ENCODE results near the gene PDGFRB. TPM values are rescaled to one million over a fixed set of nuclear protein-coding genes. Genes with fewer than 3 reads are reported as not detected.

The PDGFRB gene
- total and polyA plus RNA-seq, 2 of the 8 experiments (the other 6 are each of a cell fraction or from before 2014, with no cell fraction given) = 4.2 to 13.7 TPM

DNA sequence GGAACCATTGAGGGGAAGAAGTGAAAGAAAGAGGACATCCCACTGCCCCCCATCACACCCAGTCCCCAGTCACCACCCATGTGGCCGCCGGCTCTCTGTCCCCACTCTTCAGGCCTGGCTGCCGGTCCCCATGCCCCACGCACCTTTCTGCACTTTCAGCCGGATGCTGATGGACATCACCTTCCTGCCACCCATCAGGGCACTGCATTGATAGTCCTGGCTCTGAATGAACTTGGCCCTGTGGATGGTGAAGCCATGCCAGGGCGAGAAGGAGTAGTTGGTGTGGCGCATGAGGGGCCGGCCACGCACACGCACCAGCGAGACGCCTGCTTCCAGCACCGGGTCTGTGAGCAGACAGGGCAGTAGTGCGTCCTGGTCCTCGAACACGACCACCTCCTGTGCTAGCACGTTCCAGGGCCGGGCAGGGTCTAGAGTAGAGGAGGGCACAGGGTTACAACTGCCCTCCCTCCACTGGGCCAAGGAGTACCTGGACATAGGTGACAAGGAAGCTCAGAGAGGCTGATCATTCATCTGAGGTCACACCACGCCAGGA, 75.7 kb downstream of the PDGFRB start:
- H3K4me1 ChIP-seq (replicated peaks in 1 of 4; ENCODE audit: control insufficient read depth in 3 of 4, insufficient read depth in 4 of 4, low read length in 3 of 4) = peaks cover 0 to 6% (median 1%) of the 10 kb centered on the region in 4 experiments; a peak in 5 of 7 replicates
- H3K36me3 ChIP-seq (ENCODE audit: control insufficient read depth in 2 of 4, insufficient read depth in 4 of 4, low read length in 3 of 4) = no peaks in the 10 kb centered on the region
- H3K4me3 ChIP-seq (ENCODE audit: extremely low read depth in 1 of 4, insufficient read depth in 2 of 4, low read depth in 3 of 4, low read length in 4 of 4) = no peak overlapping the region
- no peak overlapping the region for H2BK5ac ChIP-seq (ENCODE audit: low read depth, low read length)
- no peak overlapping the region for H3K4ac ChIP-seq (replicated peaks; ENCODE audit: insufficient read length, low read depth, low read length)
- no peak overlapping the region for H4K91ac ChIP-seq (replicated peaks; ENCODE audit: insufficient read length, low read length)
- H2BK20ac ChIP-seq (ENCODE audit: low read length) = no peak overlapping the region
- no peak overlapping the region for H2BK120ac ChIP-seq (replicated peaks; ENCODE audit: low read depth, low read length)
- no peak overlapping the region for H4K8ac ChIP-seq (ENCODE audit: extremely low read depth, insufficient read depth, low read length)
- H3K23ac ChIP-seq (ENCODE audit: insufficient read length) = no peak overlapping the region
- H3K18ac ChIP-seq (ENCODE audit: extremely low read depth, low read length) = no peak overlapping the region
- no peaks in the 10 kb centered on the region for H3K79me2 ChIP-seq (ENCODE audit: control insufficient read depth in 1 of 2, insufficient read depth in 2 of 2, low read length in 2 of 2)
- H4K20me1 ChIP-seq (replicated peaks in 1 of 2; ENCODE audit: control insufficient read depth in 1 of 2, insufficient read depth in 2 of 2, low read length in 2 of 2) = no peaks in the 10 kb centered on the region
- no peak overlapping the region for H2AFZ ChIP-seq (ENCODE audit: low read length)
- no peak for DNase-seq (ENCODE audit: low read depth in 1 of 2, low spot score in 2 of 2)
- WGBS, 2 experiments (ENCODE audit: extremely low coverage in 1 of 2, insufficient coverage in 1 of 2, insufficient read length in 1 of 2, insufficient replicate concordance in 2 of 2, low coverage in 1 of 2, low lambda C conversion rate in 2 of 2, missing lambda C conversion rate in 1 of 2) = 94% methylated on average over 19 of the region's 19 CpGs; no CpG with 5 or more reads in 1 of the 2 experiments
- H2AK5ac ChIP-seq (ENCODE audit: low read depth, low read length) = no peak overlapping the region
- no peaks in the 10 kb centered on the region for H3K27me3 ChIP-seq (replicated peaks in 1 of 4; ENCODE audit: control insufficient read depth in 3 of 4, extremely low read depth in 1 of 4, insufficient read depth in 3 of 4, low read length in 3 of 4)
- H3K9me3 ChIP-seq (ENCODE audit: insufficient read depth in 2 of 2, low read depth in 1 of 2, low read length in 1 of 2) = no peaks in the 10 kb centered on the region
- H3K27ac ChIP-seq (ENCODE audit: low read depth, low read length) = no peak overlapping the region
- H3K56ac ChIP-seq (replicated peaks; ENCODE audit: insufficient read length, low read depth, low read length) = no peak overlapping the region
- no peak for TF ChIP-seq YY1 (IDR thresholded peaks at IDR 0.05; ENCODE audit: low read depth, low read length)
- no peak for TF ChIP-seq TBP (IDR thresholded peaks at IDR 0.05; ENCODE audit: low read depth, low read length)
- TF ChIP-seq POLR2AphosphoS5 (IDR thresholded peaks at IDR 0.05; ENCODE audit: low read depth, low read length) = no peak
- ChIA-PET POLR2A (ENCODE audit: partially characterized antibody) (no interaction called here), CTCF (ENCODE audit: partially characterized antibody) (interaction anchor here (0.8 to 2.5 kb wide), 3 partner anchors 8 to 42 kb away, joined by 3 to 12 read pairs (median 4); no protein-coding TSS in a partner anchor)
- no peak overlapping the region for H2BK15ac ChIP-seq (ENCODE audit: low read length)
- no peak overlapping the region for H3K4me2 ChIP-seq (ENCODE audit: insufficient read depth in 1 of 2, low read depth in 2 of 2, low read length in 2 of 2)
- no peak overlapping the region for H3K14ac ChIP-seq (ENCODE audit: insufficient read length)
- H3K9ac ChIP-seq (replicated peaks in 1 of 4; ENCODE audit: extremely low read depth in 1 of 4, low read depth in 3 of 4, low read length in 3 of 4) = no peak overlapping the region
- H4K5ac ChIP-seq (ENCODE audit: insufficient read length, low read depth, low read length) = no peak overlapping the region
- no peak for FAIRE-seq
- no peaks in the 10 kb centered on the region for H3K79me1 ChIP-seq (ENCODE audit: low read depth, low read length)
- H2BK12ac ChIP-seq (ENCODE audit: low read depth, low read length) = 0 out of 2 replicates have a peak overlapping the region, but pooled peaks have one; percentile 9
- H3K23me2 ChIP-seq (ENCODE audit: low read depth, low read length) = no peaks in the 10 kb centered on the region; the same call in 1 of the 2 replicates

Measured in H1 (cell line).